ENCODE data around the gene MSANTD2. TPM values are rescaled to one million over a fixed set of nuclear protein-coding genes. Genes with fewer than 3 reads are reported as not detected.
"Not testable (repeated sequence)": the region's sequence is repeated elsewhere in the genome, so short reads cannot be mapped to it uniquely, and the experiment has no call there.

Gene MSANTD2
- total RNA-seq, 1 experiment from 2014 or later: 8.2 TPM

GRCh38 chr11:124793466-124794278 is 6.5 kb downstream of the MSANTD2 start:
- H3K9me3 ChIP-seq: no peaks in the 10 kb centered on the region
- no peaks in the 10 kb centered on the region for H3K27me3 ChIP-seq
- H3K36me3 ChIP-seq: no peaks in the 10 kb centered on the region
- H3K4me3 ChIP-seq: no peak overlapping the region
- no peak for DNase-seq

- H3K4me3 ChIP-seq: no peak overlapping the region
- no peak for DNase-seq
- H3K36me3 ChIP-seq: no peaks in the 10 kb centered on the region
- no peaks in the 10 kb centered on the region for H3K27me3 ChIP-seq
- H3K9me3 ChIP-seq: no peaks in the 10 kb centered on the region
These were observed 8.4 kb downstream of the MSANTD2 start for GRCh38 chr11:124791626-124792341.

GRCh38 chr11:124788521-124788920 is 11.7 kb downstream of the MSANTD2 start:
- DNase-seq: no peak
- no peaks in the 10 kb centered on the region for H3K9me3 ChIP-seq
- no peak overlapping the region for H3K4me3 ChIP-seq
- no peaks in the 10 kb centered on the region for H3K27me3 ChIP-seq
- H3K36me3 ChIP-seq: no peaks in the 10 kb centered on the region

- H3K9me3 ChIP-seq: no peaks in the 10 kb centered on the region
- H3K4me3 ChIP-seq: no peak overlapping the region
- no peaks in the 10 kb centered on the region for H3K27me3 ChIP-seq
- DNase-seq: no peak
- 0 out of 2 replicates have a peak, but pooled peaks cover 3% of the 10 kb centered on the region for H3K36me3 ChIP-seq
These were observed 16.2 kb downstream of the MSANTD2 start for GRCh38 chr11:124784051-124784450.

GRCh38 chr11:124783002-124783401 is 17.2 kb downstream of the MSANTD2 start:
- Histone ChIP-seq H3K27me3 (no peaks in the 10 kb centered on the region), H3K4me3 (no peak overlapping the region), H3K9me3 (no peaks in the 10 kb centered on the region), H3K36me3 (0 out of 2 replicates have a peak, but pooled peaks cover 3% of the 10 kb centered on the region)
- no peak for DNase-seq

- no peak for DNase-seq
- H3K27me3 ChIP-seq: no peaks in the 10 kb centered on the region
- H3K4me3 ChIP-seq: no peak overlapping the region
- no peaks in the 10 kb centered on the region for H3K9me3 ChIP-seq
- peaks cover 8% of the 10 kb centered on the region; the same call in 1 of the 2 replicates for H3K36me3 ChIP-seq
These were observed 20.6 kb downstream of the MSANTD2 start for GRCh38 chr11:124779568-124779967.

- H3K4me3 ChIP-seq: no peak overlapping the region
- no peak for DNase-seq
- no peaks in the 10 kb centered on the region for H3K27me3 ChIP-seq
- no peaks in the 10 kb centered on the region for H3K9me3 ChIP-seq
- H3K36me3 ChIP-seq: peaks cover 8% of the 10 kb centered on the region; the same call in 1 of the 2 replicates
These were observed 21.9 kb downstream of the MSANTD2 start for GRCh38 chr11:124778281-124778680.

- Histone ChIP-seq H3K9me3 (no peaks in the 10 kb centered on the region), H3K36me3 (peaks cover 5% of the 10 kb centered on the region), H3K4me3 (no peak overlapping the region), H3K27me3 (no peaks in the 10 kb centered on the region)
- no peak for DNase-seq
These were observed 23.2 kb downstream of the MSANTD2 start for GRCh38 chr11:124776865-124777645.

- DNase-seq: not testable (repeated sequence)
- peaks cover 22% of the 10 kb centered on the region for H3K36me3 ChIP-seq
These were observed 29.2 kb downstream of the MSANTD2 start for GRCh38 chr11:124770959-124771358.

GRCh38 chr11:124769806-124770774 is 30.1 kb downstream of the MSANTD2 start:
- H3K9me3 ChIP-seq: no peaks in the 10 kb centered on the region
- peaks cover 22% of the 10 kb centered on the region for H3K36me3 ChIP-seq
- peak; percentile 85 for DNase-seq
- H3K4me3 ChIP-seq: no peak overlapping the region
- no peaks in the 10 kb centered on the region for H3K27me3 ChIP-seq

More at GRCh38 chr11:124770959-124771358, 29.2 kb downstream of the MSANTD2 start:
- H3K4me3 ChIP-seq, H3K9me3 ChIP-seq, H3K27me3 ChIP-seq: not testable (repeated sequence)

GRCh38 chr11:124768914-124769313 is 31.3 kb downstream of the MSANTD2 start:
- peaks cover 24% of the 10 kb centered on the region for H3K36me3 ChIP-seq
- no peaks in the 10 kb centered on the region for H3K27me3 ChIP-seq
- no peaks in the 10 kb centered on the region for H3K9me3 ChIP-seq
- no peak for DNase-seq
- H3K4me3 ChIP-seq: no peak overlapping the region

- Histone ChIP-seq H3K36me3 (peaks cover 16% of the 10 kb centered on the region), H3K4me3 (no peak overlapping the region), H3K27me3 (no peaks in the 10 kb centered on the region), H3K9me3 (no peaks in the 10 kb centered on the region)
- DNase-seq: no peak
These were observed 34.0 kb downstream of the MSANTD2 start for GRCh38 chr11:124766156-124766555.

- H3K4me3 ChIP-seq: peak overlapping the region; percentile 28
These were observed 36.9 kb downstream of the MSANTD2 start for GRCh38 chr11:124763156-124763947.

GRCh38 chr11:124762624-124763155 is 37.5 kb downstream of the MSANTD2 start:
- peaks cover 10% of the 10 kb centered on the region for H3K36me3 ChIP-seq
- H3K4me3 ChIP-seq: peak overlapping the region; percentile 28
- DNase-seq: no peak
- no peaks in the 10 kb centered on the region for H3K9me3 ChIP-seq
- H3K27me3 ChIP-seq: no peaks in the 10 kb centered on the region

More at GRCh38 chr11:124763156-124763947, 36.9 kb downstream of the MSANTD2 start:
- Histone ChIP-seq H3K36me3 (peaks cover 12% of the 10 kb centered on the region), H3K9me3 (no peaks in the 10 kb centered on the region), H3K27me3 (no peaks in the 10 kb centered on the region)
- peak; percentile 68 for DNase-seq

GRCh38 chr11:124762105-124762623 is 38.0 kb downstream of the MSANTD2 start, which contains the start of gene ESAM:
Gene ESAM, minus strand, starts transcription at chr11:124762290. Its CDS starts 136 bp downstream, at chr11:124762154.
- Histone ChIP-seq H3K9me3 (no peaks in the 10 kb centered on the region), H3K27me3 (no peaks in the 10 kb centered on the region), H3K4me3 (peak within 1 kb of the TSS; percentile 28), H3K36me3 (peaks cover 5% of the 10 kb centered on the region)
- no peak for DNase-seq

Measured in MG63 (cell line).